Smooth muscle cell of trachea (primary cell): ENCODE measurements around the gene PCCB. TPM values are rescaled to one million over a fixed set of nuclear protein-coding genes. Genes with fewer than 3 reads are reported as not detected.

Source experiments
- total RNA-seq: library from RNA; depleted of rRNA; stranded (reverse); fragments of >200 nt; gene quantifications from 2 replicates; pipeline ENCODE4 v1.2.1, GENCODE V29; 2014

Gene PCCB
- total RNA-seq = 66.6 and 70.3 TPM in 2 replicates

DNA sequence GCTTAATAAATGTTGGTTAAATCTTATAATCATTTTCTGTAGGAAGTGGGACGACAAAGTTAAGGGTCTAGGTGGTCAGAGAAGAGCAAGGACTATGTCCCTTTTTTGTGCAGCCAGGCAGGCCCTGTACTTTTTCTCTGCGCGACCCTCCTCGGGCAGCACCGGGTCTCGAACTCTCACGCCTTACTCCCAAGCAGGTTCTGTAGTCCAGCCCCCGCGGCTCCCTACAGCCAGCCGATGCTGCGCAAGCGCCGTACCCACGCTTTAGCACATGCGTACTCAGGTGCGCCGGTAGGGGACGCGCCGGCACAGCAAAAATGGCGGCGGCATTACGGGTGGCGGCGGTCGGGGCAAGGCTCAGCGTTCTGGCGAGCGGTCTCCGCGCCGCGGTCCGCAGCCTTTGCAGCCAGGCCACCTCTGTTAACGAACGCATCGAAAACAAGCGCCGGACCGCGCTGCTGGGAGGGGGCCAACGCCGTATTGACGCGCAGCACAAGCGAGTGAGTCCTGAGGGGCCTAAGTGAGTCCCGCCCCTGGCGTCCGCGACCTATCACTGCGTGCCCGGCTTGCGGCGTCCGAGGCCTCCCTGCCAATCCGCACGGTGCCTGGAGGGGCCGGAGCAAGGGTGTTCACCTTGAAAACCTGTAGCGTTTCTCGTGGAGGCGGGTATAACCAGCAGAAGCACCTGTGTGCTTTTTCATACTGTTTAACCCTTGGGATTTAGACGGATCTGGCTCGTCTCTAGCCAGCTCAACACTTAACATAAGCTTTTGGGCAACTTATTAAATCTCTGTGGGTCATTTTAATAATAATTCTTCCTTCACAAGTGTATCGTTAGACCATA, at the start of gene PCCB:
Gene PCCB, plus strand, starts transcription at position 282 of the 844 bp plus-strand sequence. Its CDS starts 36 bp downstream, at position 318.

Other genes starting within 250 kb of the PCCB start
- gene MSL2, start 54.0 kb upstream of the PCCB start, total RNA-seq = 11.6 and 13.8 TPM in 2 replicates